ENCODE data around the gene RGS17. TPM values are rescaled to one million over a fixed set of nuclear protein-coding genes. Genes with fewer than 3 reads are reported as not detected.

Gene RGS17
- total and polyA plus RNA-seq, 10 of the 15 experiments (the other 5 are each of a cell fraction or from before 2014, with no cell fraction given) = 0.06 to 0.29 (median 0.14) TPM; not detected in 4

DNA sequence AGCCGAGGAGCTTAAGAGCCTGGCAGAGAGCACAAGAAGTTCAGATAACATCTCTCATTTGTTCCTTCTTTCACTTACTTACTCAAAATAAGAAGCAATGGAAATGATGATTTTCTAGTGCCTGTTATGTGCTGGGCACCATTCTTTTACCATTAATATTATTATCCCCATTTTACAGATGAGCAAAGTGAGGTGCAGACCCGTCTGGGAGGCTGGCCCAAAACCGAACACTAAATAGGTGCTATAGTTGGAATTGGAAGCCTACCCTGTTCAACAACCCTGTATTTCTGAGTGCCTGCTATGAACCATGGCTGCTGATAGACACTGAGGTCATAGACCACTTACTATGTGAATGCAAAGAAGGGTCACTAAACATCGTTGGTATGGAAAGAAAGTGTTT, 103.6 kb downstream of the RGS17 start:
- in situ Hi-C loops (cut with MboI) (no loop called here), intact Hi-C loops (cut with micrococcal nuclease; ENCODE audit: unreplicated experiment) (loop anchor here (10.0 kb wide), 1 partner anchor 473 kb away; no protein-coding TSS in a partner anchor)
- no peak for DNase-seq (ENCODE audit: low read depth, low spot score)
- Histone ChIP-seq H3K9me3 (replicated peaks; ENCODE audit: control insufficient read depth, insufficient read depth, low read length) (no peaks in the 10 kb centered on the region), H3K4me2 (ENCODE audit: control insufficient read depth, insufficient read depth) (no peak overlapping the region), H2AFZ (ENCODE audit: control insufficient read depth, low read depth, low read length) (no peak overlapping the region), H3K9ac (ENCODE audit: control insufficient read depth, insufficient read depth, low read length) (no peak overlapping the region), H3K36me3 (ENCODE audit: control insufficient read depth in 2 of 2, insufficient read depth in 2 of 2, low read length in 1 of 2) (no peaks in the 10 kb centered on the region), H3K4me1 (ENCODE audit: control insufficient read depth, insufficient read depth, low read length) (no peaks in the 10 kb centered on the region), H3K79me2 (ENCODE audit: control insufficient read depth, insufficient read depth, low read length) (no peaks in the 10 kb centered on the region), H4K20me1 (ENCODE audit: control insufficient read depth, insufficient read depth) (no peaks in the 10 kb centered on the region), H3K4me3 (no peak overlapping the region), H3K27ac (ENCODE audit: control insufficient read depth, insufficient read depth) (no peak overlapping the region), H3K27me3 (replicated peaks in 1 of 2; ENCODE audit: control insufficient read depth in 2 of 2, insufficient read depth in 2 of 2, low read length in 1 of 2) (peaks cover 0 to 3% of the 10 kb centered on the region in 2 experiments; a peak in 2 of 4 replicates)
- ChIA-PET CTCF (interaction anchor here (1.0 to 4.9 kb wide), 4 partner anchors 50 to 221 kb away, joined by 3 to 47 read pairs (median 4); no protein-coding TSS in a partner anchor), POLR2A (interaction anchor here (0.7 kb wide), 1 partner anchor 27 kb away, joined by 3 read pairs; no protein-coding TSS in a partner anchor), RAD21 (ENCODE audit: unreplicated experiment) (interaction anchor here (2.2 kb wide), 1 partner anchor 76 kb away, joined by 6 read pairs; no protein-coding TSS in a partner anchor), SMC1A (ENCODE audit: uncharacterized antibody, unreplicated experiment) (interaction anchor here (1.1 to 2.8 kb wide), 2 partner anchors 73 to 77 kb away, joined by 4 to 7 read pairs; no protein-coding TSS in a partner anchor)
- 14% methylated on average over 4 of the region's 4 CpGs for WGBS (ENCODE audit: insufficient coverage, insufficient replicate concordance, low lambda C conversion rate, missing lambda C conversion rate)
- BruUV-seq (replicated peaks) = no TSS peak
- ATAC-seq = no peak
- FAIRE-seq = no peak
- TF ChIP-seq HDAC6 (IDR thresholded peaks at IDR 0.05; ENCODE audit: unreplicated experiment) (no peak), SRF (IDR thresholded peaks at IDR 0.05; ENCODE audit: low read depth in 2 of 2, low read length in 2 of 2) (no peak), EGR1 (IDR thresholded peaks at IDR 0.05; ENCODE audit: borderline replicate concordance in 1 of 2, low read depth in 2 of 2, low read length in 2 of 2) (no peak), POU2F2 (IDR thresholded peaks at IDR 0.05; ENCODE audit: borderline replicate concordance, low read depth, low read length) (no peak), ZNF622 (IDR thresholded peaks at IDR 0.05) (no peak), MTA3 (IDR thresholded peaks at IDR 0.05; ENCODE audit: borderline replicate concordance, low read length) (no peak), SMARCA5 (IDR thresholded peaks at IDR 0.05) (no peak), BRCA1 (IDR thresholded peaks at IDR 0.05; ENCODE audit: low read depth, low read length) (no peak), STAT3 (IDR thresholded peaks at IDR 0.05; ENCODE audit: low read depth, low read length) (no peak), RB1 (IDR thresholded peaks at IDR 0.05; ENCODE audit: borderline replicate concordance) (no peak), REST (IDR thresholded peaks at IDR 0.05; ENCODE audit: low read depth, low read length) (no peak)
- TF ChIP-seq, protein P1, sequence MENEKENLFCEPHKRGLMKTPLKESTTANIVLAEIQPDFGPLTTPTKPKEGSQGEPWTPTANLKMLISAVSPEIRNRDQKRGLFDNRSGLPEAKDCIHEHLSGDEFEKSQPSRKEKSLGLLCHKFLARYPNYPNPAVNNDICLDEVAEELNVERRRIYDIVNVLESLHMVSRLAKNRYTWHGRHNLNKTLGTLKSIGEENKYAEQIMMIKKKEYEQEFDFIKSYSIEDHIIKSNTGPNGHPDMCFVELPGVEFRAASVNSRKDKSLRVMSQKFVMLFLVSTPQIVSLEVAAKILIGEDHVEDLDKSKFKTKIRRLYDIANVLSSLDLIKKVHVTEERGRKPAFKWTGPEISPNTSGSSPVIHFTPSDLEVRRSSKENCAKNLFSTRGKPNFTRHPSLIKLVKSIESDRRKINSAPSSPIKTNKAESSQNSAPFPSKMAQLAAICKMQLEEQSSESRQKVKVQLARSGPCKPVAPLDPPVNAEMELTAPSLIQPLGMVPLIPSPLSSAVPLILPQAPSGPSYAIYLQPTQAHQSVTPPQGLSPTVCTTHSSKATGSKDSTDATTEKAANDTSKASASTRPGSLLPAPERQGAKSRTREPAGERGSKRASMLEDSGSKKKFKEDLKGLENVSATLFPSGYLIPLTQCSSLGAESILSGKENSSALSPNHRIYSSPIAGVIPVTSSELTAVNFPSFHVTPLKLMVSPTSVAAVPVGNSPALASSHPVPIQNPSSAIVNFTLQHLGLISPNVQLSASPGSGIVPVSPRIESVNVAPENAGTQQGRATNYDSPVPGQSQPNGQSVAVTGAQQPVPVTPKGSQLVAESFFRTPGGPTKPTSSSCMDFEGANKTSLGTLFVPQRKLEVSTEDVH (IDR thresholded peaks at IDR 0.05; ENCODE audit: low read depth, partially characterized antibody) = no peak
- TF ChIP-seq, protein P2, sequence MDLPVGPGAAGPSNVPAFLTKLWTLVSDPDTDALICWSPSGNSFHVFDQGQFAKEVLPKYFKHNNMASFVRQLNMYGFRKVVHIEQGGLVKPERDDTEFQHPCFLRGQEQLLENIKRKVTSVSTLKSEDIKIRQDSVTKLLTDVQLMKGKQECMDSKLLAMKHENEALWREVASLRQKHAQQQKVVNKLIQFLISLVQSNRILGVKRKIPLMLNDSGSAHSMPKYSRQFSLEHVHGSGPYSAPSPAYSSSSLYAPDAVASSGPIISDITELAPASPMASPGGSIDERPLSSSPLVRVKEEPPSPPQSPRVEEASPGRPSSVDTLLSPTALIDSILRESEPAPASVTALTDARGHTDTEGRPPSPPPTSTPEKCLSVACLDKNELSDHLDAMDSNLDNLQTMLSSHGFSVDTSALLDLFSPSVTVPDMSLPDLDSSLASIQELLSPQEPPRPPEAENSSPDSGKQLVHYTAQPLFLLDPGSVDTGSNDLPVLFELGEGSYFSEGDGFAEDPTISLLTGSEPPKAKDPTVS (IDR thresholded peaks at IDR 0.05; ENCODE audit: low read depth, low read length) = no peak
- TF ChIP-seq, protein P3, sequence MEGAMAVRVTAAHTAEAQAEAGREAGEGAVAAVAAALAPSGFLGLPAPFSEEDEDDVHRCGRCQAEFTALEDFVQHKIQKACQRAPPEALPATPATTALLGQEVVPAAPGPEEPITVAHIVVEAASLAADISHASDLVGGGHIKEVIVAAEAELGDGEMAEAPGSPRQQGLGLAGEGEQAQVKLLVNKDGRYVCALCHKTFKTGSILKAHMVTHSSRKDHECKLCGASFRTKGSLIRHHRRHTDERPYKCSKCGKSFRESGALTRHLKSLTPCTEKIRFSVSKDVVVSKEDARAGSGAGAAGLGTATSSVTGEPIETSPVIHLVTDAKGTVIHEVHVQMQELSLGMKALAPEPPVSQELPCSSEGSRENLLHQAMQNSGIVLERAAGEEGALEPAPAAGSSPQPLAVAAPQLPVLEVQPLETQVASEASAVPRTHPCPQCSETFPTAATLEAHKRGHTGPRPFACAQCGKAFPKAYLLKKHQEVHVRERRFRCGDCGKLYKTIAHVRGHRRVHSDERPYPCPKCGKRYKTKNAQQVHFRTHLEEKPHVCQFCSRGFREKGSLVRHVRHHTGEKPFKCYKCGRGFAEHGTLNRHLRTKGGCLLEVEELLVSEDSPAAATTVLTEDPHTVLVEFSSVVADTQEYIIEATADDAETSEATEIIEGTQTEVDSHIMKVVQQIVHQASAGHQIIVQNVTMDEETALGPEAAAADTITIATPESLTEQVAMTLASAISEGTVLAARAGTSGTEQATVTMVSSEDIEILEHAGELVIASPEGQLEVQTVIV (IDR thresholded peaks at IDR 0.05; ENCODE audit: borderline replicate concordance, partially characterized antibody) = no peak
